ENCODE data around the gene CXXC1.

GRCh38 chr18:50283469-50284209 is 3.9 kb downstream of the CXXC1 start:
- TF ChIP-seq REST (IDR thresholded peaks at IDR 0.05; ENCODE audit: low read depth) (no peak), MAX (IDR thresholded peaks at IDR 0.05) (no peak), TEAD4 (IDR thresholded peaks at IDR 0.05) (no peak), YY1 (IDR thresholded peaks at IDR 0.05; ENCODE audit: low read depth) (no peak), FOXM1 (IDR thresholded peaks at IDR 0.05; ENCODE audit: borderline replicate concordance, low read depth) (no peak), TCF12 (IDR thresholded peaks at IDR 0.05; ENCODE audit: low read depth) (no peak)

Measured in Ishikawa (cell line).